ENCODE measurements around the gene RFXANK. TPM values are rescaled to one million over a fixed set of nuclear protein-coding genes. Genes with fewer than 3 reads are reported as not detected.

The RFXANK gene
- total RNA-seq, 2 experiments from 2014 or later, result 36.3 to 37.2 TPM

DNA sequence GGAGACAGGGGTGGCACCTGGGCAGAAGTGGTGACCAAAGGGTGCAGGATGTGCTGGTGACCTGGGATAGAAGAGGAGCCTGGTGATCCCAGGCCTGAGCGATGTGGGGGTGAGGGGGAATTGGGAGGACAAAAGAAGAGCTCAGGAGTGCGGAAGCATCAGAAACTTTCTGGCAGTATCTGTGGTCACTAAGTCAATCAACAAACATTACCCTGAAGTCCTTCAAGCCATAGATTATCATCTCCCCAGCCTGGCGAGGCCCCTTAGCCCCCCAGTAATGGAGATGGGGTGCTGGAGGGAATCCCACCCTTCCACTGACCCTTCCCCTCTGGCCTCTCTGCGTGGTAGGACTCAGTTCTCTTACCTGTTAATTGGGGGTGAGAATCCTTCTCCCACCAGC is 32.5 kb upstream of the RFXANK start:
- Histone ChIP-seq H3K4me3 (ENCODE audit: low read length) (no peak overlapping the region), H3K36me3 (ENCODE audit: insufficient read depth, low read length) (peaks cover 4% of the 10 kb centered on the region), H3K27ac (ENCODE audit: low read depth in 1 of 2, low read length in 2 of 2) (no peak overlapping the region), H3K9me3 (ENCODE audit: control insufficient read depth in 1 of 2, insufficient read depth in 1 of 2, low read length in 2 of 2) (no peaks in the 10 kb centered on the region), H3K4me1 (ENCODE audit: insufficient read depth, low read length) (no peaks in the 10 kb centered on the region), H3K27me3 (ENCODE audit: control insufficient read depth in 1 of 2, insufficient read depth in 2 of 2, low read length in 2 of 2) (no peaks in the 10 kb centered on the region)
- TF ChIP-seq, protein P1, sequence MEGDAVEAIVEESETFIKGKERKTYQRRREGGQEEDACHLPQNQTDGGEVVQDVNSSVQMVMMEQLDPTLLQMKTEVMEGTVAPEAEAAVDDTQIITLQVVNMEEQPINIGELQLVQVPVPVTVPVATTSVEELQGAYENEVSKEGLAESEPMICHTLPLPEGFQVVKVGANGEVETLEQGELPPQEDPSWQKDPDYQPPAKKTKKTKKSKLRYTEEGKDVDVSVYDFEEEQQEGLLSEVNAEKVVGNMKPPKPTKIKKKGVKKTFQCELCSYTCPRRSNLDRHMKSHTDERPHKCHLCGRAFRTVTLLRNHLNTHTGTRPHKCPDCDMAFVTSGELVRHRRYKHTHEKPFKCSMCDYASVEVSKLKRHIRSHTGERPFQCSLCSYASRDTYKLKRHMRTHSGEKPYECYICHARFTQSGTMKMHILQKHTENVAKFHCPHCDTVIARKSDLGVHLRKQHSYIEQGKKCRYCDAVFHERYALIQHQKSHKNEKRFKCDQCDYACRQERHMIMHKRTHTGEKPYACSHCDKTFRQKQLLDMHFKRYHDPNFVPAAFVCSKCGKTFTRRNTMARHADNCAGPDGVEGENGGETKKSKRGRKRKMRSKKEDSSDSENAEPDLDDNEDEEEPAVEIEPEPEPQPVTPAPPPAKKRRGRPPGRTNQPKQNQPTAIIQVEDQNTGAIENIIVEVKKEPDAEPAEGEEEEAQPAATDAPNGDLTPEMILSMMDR (IDR thresholded peaks at IDR 0.05), result no peak
- no peaks in the 10 kb centered on the region for H3K4me1 Mint-ChIP-seq (ENCODE audit: low read depth)
- no peak overlapping the region for H3K27ac Mint-ChIP-seq
- H3K36me3 Mint-ChIP-seq (ENCODE audit: low read depth), result peaks cover 27% of the 10 kb centered on the region
- ChIA-PET CTCF (no interaction called here), POLR2A (no interaction called here)
- H3K4me3 Mint-ChIP-seq, result no peak overlapping the region
- no peak for DNase-seq
- H3K27me3 Mint-ChIP-seq, result no peaks in the 10 kb centered on the region
- intact Hi-C loops (cut with DNase I, micrococcal nuclease), result no loop called here
- no peaks in the 10 kb centered on the region for H3K9me3 Mint-ChIP-seq
- no peak for ATAC-seq (ENCODE audit: poor library complexity)

DNA sequence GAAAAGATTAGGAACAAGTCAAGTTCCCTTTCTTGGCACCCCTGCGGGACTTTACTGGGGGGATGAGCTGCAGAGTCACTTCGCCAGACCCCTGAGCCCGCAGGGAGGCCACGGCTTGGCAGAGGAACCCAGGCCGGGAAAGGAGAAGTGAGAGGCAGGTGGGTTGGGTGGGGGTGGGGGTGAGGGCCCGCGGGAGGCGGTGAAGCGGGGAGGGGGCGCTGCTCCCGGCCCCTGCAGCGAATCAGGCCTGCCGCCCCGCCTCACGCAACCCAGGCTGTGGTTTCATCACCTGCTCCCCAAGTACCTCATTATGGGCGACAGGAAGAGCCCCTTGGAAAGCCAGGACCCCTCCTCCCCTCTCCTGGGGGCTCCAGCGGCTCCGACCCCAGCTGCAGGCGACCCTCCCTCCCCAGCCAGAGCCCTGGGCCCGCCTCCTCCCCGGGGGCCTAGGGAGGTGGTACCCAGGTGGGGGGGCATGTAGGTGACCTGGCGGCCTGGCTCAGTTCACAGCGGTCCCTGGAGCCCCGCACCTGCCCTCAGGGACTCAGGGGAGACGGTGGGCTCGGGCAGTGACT is 31.5 kb upstream of the RFXANK start:
- ChIA-PET CTCF (no interaction called here), POLR2A (no interaction called here)
- Histone ChIP-seq H3K36me3 (ENCODE audit: insufficient read depth, low read length) (peaks cover 4% of the 10 kb centered on the region), H3K27me3 (ENCODE audit: control insufficient read depth in 1 of 2, insufficient read depth in 2 of 2, low read length in 2 of 2) (no peaks in the 10 kb centered on the region), H3K27ac (ENCODE audit: low read depth in 1 of 2, low read length in 2 of 2) (no peak overlapping the region), H3K4me1 (ENCODE audit: insufficient read depth, low read length) (no peaks in the 10 kb centered on the region), H3K9me3 (ENCODE audit: control insufficient read depth in 1 of 2, insufficient read depth in 1 of 2, low read length in 2 of 2) (no peaks in the 10 kb centered on the region), H3K4me3 (ENCODE audit: low read length) (no peak overlapping the region)
- Mint-ChIP-seq H3K27me3 (no peaks in the 10 kb centered on the region), H3K27ac (no peak overlapping the region), H3K4me3 (no peak overlapping the region), H3K36me3 (ENCODE audit: low read depth) (peaks cover 21% of the 10 kb centered on the region), H3K9me3 (no peaks in the 10 kb centered on the region), H3K4me1 (ENCODE audit: low read depth) (no peaks in the 10 kb centered on the region)
- DNase-seq (no peak), ATAC-seq (ENCODE audit: poor library complexity) (no peak)
- intact Hi-C loops (cut with DNase I, micrococcal nuclease), result no loop called here
- TF ChIP-seq, protein P1 (IDR thresholded peaks at IDR 0.05), result no peak

DNA sequence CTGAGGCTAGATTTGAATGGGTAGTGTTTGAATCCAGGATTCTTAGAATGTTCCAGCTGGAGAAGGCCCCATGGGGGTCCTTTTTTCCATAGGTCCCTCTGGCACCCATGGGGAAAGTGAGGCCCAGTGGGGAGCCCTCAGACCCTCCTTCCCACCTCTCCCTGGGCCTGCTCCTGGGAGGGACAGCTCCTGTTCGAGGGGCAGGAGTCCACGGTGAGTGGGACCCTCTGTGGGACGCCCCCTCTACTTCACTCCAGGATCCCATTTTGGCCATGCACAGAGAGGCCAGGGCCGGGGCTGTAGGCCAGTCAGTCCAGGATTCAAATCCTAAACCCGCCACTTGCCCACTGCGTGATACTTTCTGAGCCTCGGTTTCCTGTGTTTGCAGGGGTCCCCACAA is 29.6 kb upstream of the RFXANK start:
- TF ChIP-seq, protein P1 (IDR thresholded peaks at IDR 0.05), result no peak
- peaks cover under 1% of the 10 kb centered on the region for H3K36me3 ChIP-seq (ENCODE audit: insufficient read depth, low read length)
- H3K27ac ChIP-seq (ENCODE audit: low read depth in 1 of 2, low read length in 2 of 2), result no peak overlapping the region
- Mint-ChIP-seq H3K27me3 (no peaks in the 10 kb centered on the region), H3K4me1 (ENCODE audit: low read depth) (no peaks in the 10 kb centered on the region), H3K9me3 (no peaks in the 10 kb centered on the region), H3K4me3 (no peak overlapping the region), H3K27ac (no peak overlapping the region), H3K36me3 (ENCODE audit: low read depth) (peaks cover 8% of the 10 kb centered on the region)
- H3K27me3 ChIP-seq (ENCODE audit: control insufficient read depth in 1 of 2, insufficient read depth in 2 of 2, low read length in 2 of 2), result no peaks in the 10 kb centered on the region
- CTCF ChIA-PET, result no interaction called here
- no peak for DNase-seq
- no peak overlapping the region for H3K4me3 ChIP-seq (ENCODE audit: low read length)
- POLR2A ChIA-PET, result no interaction called here
- intact Hi-C loops (cut with DNase I, micrococcal nuclease), result no loop called here
- H3K4me1 ChIP-seq (ENCODE audit: insufficient read depth, low read length), result no peaks in the 10 kb centered on the region
- ATAC-seq (ENCODE audit: poor library complexity), result no peak
- H3K9me3 ChIP-seq (ENCODE audit: control insufficient read depth in 1 of 2, insufficient read depth in 1 of 2, low read length in 2 of 2), result no peaks in the 10 kb centered on the region

All from CD4-positive, alpha-beta T cell (primary cell).